Glutamatergic neuron (in vitro differentiated cells): Measurements from ENCODE around the gene REL. TPM values are rescaled to one million over a fixed set of nuclear protein-coding genes. Genes with fewer than 3 reads are reported as not detected.

Source experiments
- DNase-seq: peaks from one replicate; pipeline ENCODE4 v3.0.0; 2022
- H3K27ac Mint-ChIP-seq: one replicate; pipeline ENCODE4 v1.8.0; 2020; ENCODE audit warnings: mild to moderate bottlenecking, mixed read lengths, inconsistent platforms; ENCODE audit not compliant: unreplicated experiment
- H3K27me3 Mint-ChIP-seq: one replicate; pipeline ENCODE4 v1.8.0; 2020; ENCODE audit warnings: mild to moderate bottlenecking, moderate library complexity, mixed read lengths, inconsistent platforms; ENCODE audit not compliant: unreplicated experiment
- H3K36me3 Mint-ChIP-seq: one replicate; pipeline ENCODE4 v1.8.0; 2020; ENCODE audit warnings: mild to moderate bottlenecking, mixed read lengths, inconsistent platforms; ENCODE audit not compliant: unreplicated experiment
- H3K4me1 Mint-ChIP-seq: one replicate; pipeline ENCODE4 v1.8.0; 2020; ENCODE audit warnings: mild to moderate bottlenecking, low read depth, mixed read lengths, inconsistent platforms; ENCODE audit not compliant: unreplicated experiment
- H3K4me3 Mint-ChIP-seq: one replicate; pipeline ENCODE4 v1.8.0; 2020; ENCODE audit warnings: mild to moderate bottlenecking, mixed read lengths, inconsistent platforms; ENCODE audit not compliant: unreplicated experiment
- H3K9me3 Mint-ChIP-seq: one replicate; pipeline ENCODE4 v1.8.0; 2020; ENCODE audit warnings: mild to moderate bottlenecking, moderate library complexity, mixed read lengths, inconsistent platforms; ENCODE audit not compliant: unreplicated experiment
- CTCF ChIP-seq: fragments of 200-600 bp; sonication (generic); IDR thresholded peaks from one replicate; pipeline ENCODE4 v1.5.0; 2021; ENCODE audit not compliant: partially characterized antibody, unreplicated experiment
- total RNA-seq: library from RNA; stranded (reverse); fragmentation: NEBNext Ultra II Directional; extraction: Animal tissue kit (Norgen Biotek cat#: 25700); gene quantifications from one replicate; pipeline ENCODE4 v1.2.1, GENCODE V29; 2021; ENCODE audit not compliant: unreplicated experiment

Gene REL
- total RNA-seq, 1 donor from 2014 or later, result 2.1 TPM

DNA sequence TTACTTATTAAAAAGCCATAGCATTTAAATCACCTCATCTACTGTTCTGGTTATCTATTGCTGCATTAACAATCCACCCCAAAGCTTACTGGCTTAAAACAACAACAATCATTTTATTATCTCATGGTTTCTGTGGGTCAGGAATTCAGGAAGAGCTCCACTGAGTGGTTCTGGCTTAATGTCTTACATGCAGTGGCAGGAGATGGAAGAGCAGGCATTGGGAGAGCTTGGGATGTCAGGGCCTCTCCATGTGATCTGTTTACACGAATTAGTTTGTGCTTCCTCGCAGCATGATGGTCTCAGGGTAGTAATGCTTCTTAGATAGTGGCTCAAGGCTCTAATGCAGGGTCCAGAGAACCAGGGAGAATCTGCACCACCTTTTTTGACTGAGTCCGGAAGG lies 14.4 kb upstream of the REL start:
- Mint-ChIP-seq H3K27ac (no peak overlapping the region), H3K4me1 (no peaks in the 10 kb centered on the region), H3K9me3 (no peaks in the 10 kb centered on the region), H3K36me3 (no peaks in the 10 kb centered on the region), H3K27me3 (no peaks in the 10 kb centered on the region), H3K4me3 (no peak overlapping the region)
- no peak for DNase-seq
- TF ChIP-seq CTCF, result no peak

DNA sequence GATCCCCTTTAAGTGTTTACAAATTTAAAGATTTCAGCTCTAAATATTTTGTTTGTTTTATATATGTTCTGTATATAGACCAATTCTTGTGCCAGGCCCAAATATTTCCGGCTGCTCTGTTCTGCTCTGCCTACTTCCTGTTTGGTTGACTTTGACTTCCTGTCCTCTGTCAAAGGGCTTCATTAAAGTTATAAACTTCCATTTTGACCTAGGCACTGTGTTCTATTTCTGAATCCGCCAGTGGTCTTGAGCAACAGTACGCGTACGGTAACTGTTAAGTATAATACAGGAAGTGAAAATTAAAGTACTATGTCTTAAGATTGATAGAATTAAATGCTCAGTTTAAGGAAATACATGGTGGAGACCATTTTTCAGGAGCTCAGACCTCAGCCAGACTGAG lies 13.5 kb upstream of the REL start:
- H3K27me3 Mint-ChIP-seq, result no peaks in the 10 kb centered on the region
- no peak for TF ChIP-seq CTCF
- H3K27ac Mint-ChIP-seq, result no peak overlapping the region
- H3K4me1 Mint-ChIP-seq, result no peaks in the 10 kb centered on the region
- H3K4me3 Mint-ChIP-seq, result no peak overlapping the region
- no peaks in the 10 kb centered on the region for H3K36me3 Mint-ChIP-seq
- H3K9me3 Mint-ChIP-seq, result no peaks in the 10 kb centered on the region
- no peak for DNase-seq

DNA sequence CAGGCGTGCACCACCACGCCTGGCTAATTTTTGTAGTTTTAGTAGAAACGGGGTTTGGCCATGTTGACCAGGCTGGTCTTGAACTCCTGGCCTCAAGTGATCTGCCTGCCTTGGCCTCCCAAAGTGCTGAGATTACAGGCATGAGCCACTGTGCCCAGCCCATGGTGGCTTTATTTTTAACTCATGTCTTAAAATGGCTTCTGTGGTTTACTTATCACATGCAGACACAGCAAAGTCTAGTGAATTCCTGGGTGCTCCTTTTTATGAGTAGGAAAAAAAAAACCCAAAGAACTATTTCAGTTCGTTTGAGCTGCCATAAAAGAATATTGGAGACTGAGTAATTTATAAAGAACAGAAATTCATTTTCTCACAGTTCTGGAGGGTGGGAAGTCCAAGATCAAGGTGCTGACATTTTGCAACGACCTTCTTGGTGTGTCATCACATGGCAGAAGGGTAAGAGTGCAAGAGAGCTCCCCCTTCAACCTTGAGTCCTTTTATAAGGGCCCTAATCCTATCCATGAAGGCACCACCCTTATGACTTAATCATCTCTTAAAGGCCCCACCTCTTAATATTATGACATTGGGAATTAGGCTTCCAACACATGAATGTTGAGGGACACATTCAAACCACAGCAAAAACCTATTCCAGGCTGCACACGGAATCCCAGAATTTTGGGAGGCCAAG lies 12.6 kb upstream of the REL start:
- no peaks in the 10 kb centered on the region for H3K9me3 Mint-ChIP-seq
- no peak overlapping the region for H3K4me3 Mint-ChIP-seq
- TF ChIP-seq CTCF, result no peak
- H3K4me1 Mint-ChIP-seq, result no peaks in the 10 kb centered on the region
- DNase-seq, result no peak
- no peaks in the 10 kb centered on the region for H3K27me3 Mint-ChIP-seq
- no peak overlapping the region for H3K27ac Mint-ChIP-seq
- H3K36me3 Mint-ChIP-seq, result no peaks in the 10 kb centered on the region

- no peak for DNase-seq
- Mint-ChIP-seq H3K27me3 (no peaks in the 10 kb centered on the region), H3K9me3 (no peaks in the 10 kb centered on the region), H3K27ac (no peak overlapping the region), H3K36me3 (no peaks in the 10 kb centered on the region), H3K4me3 (no peak overlapping the region), H3K4me1 (no peaks in the 10 kb centered on the region)
- TF ChIP-seq CTCF, result no peak
Observed at GRCh38 chr2:60872510-60872928, 8.9 kb upstream of the REL start.

DNA sequence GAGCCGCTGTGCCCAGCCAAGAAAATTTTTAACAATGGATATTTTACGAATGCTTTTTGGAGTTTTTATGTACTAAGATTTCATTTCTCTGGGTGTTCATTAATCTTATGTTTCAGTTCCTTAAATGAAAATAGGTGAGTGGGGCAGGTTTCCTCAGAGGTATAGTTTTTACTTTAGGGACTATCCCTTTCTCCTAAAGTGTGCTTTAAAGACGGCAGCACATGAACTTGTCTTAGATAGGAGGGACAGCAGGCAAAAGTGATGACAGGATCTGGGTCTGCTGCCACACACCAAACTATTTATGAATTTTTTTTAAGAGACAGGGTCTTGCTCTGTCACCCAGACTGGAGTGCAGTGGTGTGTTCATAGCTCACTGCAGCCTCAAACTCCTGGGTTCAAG lies 8.0 kb upstream of the REL start:
- no peak overlapping the region for H3K4me3 Mint-ChIP-seq
- no peak for DNase-seq
- H3K36me3 Mint-ChIP-seq, result no peaks in the 10 kb centered on the region
- no peaks in the 10 kb centered on the region for H3K4me1 Mint-ChIP-seq
- no peaks in the 10 kb centered on the region for H3K27me3 Mint-ChIP-seq
- H3K9me3 Mint-ChIP-seq, result no peaks in the 10 kb centered on the region
- no peak for TF ChIP-seq CTCF
- H3K27ac Mint-ChIP-seq, result no peak overlapping the region
